Cardiac fibroblast (primary cell): Measurements from ENCODE around the gene TMEM38B.
A peak's percentile ranks its signal among the peaks of the same experiment; 100 is the strongest.
"Not testable (repeated sequence)": the region's sequence is repeated elsewhere in the genome, so short reads cannot be mapped to it uniquely, and the experiment has no call there.

ENCODE experiments used
- DNase-seq, 2 donors: peaks; one replicate each; pipeline versions ENCODE4 v3.0.0 to v3.0.0-alpha.2; 2010; ENCODE audit warnings: low read depth in 2 of 2
- H3K4me3 ChIP-seq, 2 donors: replicated peaks in 1 of 2; 1 replicate in 1 of 2; 2 replicates in 1 of 2; pipeline ENCODE4 v1.5.1; 2011; ENCODE audit warnings: low read depth in 2 of 2, low read length in 2 of 2, mild to moderate bottlenecking in 2 of 2, moderate library complexity in 1 of 2
- TF ChIP-seq, protein P1 (sequence below): IDR thresholded peaks from one replicate; pipeline ENCODE4 v1.5.1; 2011; ENCODE audit warnings: low read depth, mild to moderate bottlenecking, low read length, inconsistent platforms

Gene TMEM38B

DNA sequence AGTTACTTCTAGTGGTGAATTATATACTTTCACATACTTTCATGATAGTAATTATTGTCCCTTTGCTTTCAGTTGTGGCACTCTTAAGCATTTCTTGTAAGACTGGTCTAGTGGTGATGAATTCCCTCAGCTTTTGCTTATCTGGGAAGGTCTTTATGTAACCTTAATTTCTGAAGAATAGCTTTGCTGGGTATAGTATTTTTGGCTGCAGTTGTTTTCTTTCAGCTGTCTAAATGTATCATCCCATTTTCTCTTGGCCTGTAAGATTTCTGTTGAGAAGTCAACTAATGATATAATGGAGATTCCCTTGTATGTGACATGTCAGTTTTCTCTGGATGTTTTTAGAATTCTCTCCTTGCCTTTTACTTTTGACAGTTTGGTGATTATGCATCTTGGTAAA lies 41.0 kb downstream of the TMEM38B start:
- no peak overlapping the region for H3K4me3 ChIP-seq
- TF ChIP-seq, protein P1, sequence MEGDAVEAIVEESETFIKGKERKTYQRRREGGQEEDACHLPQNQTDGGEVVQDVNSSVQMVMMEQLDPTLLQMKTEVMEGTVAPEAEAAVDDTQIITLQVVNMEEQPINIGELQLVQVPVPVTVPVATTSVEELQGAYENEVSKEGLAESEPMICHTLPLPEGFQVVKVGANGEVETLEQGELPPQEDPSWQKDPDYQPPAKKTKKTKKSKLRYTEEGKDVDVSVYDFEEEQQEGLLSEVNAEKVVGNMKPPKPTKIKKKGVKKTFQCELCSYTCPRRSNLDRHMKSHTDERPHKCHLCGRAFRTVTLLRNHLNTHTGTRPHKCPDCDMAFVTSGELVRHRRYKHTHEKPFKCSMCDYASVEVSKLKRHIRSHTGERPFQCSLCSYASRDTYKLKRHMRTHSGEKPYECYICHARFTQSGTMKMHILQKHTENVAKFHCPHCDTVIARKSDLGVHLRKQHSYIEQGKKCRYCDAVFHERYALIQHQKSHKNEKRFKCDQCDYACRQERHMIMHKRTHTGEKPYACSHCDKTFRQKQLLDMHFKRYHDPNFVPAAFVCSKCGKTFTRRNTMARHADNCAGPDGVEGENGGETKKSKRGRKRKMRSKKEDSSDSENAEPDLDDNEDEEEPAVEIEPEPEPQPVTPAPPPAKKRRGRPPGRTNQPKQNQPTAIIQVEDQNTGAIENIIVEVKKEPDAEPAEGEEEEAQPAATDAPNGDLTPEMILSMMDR = no peak
- DNase-seq = no peak

GRCh38 chr9:105737205-105737604 lies 42.9 kb downstream of the TMEM38B start:
- H3K4me3 ChIP-seq = no peak overlapping the region
- DNase-seq = no peak
- TF ChIP-seq, protein P1 = no peak

DNA sequence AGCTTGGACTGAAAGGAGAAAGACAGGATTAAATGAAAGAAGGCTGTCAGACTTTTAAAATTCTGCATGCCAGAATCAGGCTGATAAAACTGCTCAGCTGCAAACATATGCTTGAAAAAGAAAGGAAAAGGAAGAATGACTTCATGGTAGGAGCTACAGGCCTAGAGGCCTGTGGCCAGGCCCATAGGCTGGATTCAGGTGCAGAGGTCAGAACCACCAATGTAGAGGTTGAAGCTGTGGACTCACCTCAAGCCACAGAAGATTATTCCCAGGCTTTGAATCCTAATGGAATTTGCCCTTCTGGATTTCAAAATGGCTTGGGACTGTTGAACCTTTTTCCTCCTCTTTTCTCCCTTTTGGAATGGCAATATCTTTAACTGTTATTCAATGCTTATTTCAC lies 47.7 kb downstream of the TMEM38B start:
- TF ChIP-seq, protein P1 = no peak
- no peak overlapping the region for H3K4me3 ChIP-seq
- DNase-seq = no peak

DNA sequence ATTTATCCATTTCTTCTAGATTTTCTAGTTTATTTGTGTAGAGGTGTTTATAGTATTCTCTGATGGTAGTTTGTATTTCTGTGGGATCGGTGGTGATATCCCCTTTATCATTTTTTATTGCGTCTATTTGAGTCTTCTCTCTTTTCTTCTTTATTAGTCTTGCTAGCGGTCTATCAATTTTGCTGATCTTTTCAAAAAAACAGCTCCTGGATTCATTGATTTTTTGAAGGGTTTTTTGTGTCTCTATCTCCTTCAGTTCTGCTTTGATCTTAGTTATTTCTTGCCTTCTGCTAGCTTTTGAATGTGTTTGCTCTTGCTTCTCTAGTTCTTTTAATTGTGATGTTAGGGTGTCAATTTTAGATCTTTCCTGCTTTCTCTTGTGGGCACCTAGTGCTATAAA lies 53.0 kb downstream of the TMEM38B start:
- not testable (repeated sequence) for H3K4me3 ChIP-seq, DNase-seq

GRCh38 chr9:105751761-105752160 lies 57.4 kb downstream of the TMEM38B start:
- TF ChIP-seq, protein P1 = no peak
- DNase-seq = no peak
- no peak overlapping the region for H3K4me3 ChIP-seq

GRCh38 chr9:105757496-105758251 lies 63.3 kb downstream of the TMEM38B start:
- DNase-seq = peak; percentile 26 to 54
- TF ChIP-seq, protein P1 = no peak

DNA sequence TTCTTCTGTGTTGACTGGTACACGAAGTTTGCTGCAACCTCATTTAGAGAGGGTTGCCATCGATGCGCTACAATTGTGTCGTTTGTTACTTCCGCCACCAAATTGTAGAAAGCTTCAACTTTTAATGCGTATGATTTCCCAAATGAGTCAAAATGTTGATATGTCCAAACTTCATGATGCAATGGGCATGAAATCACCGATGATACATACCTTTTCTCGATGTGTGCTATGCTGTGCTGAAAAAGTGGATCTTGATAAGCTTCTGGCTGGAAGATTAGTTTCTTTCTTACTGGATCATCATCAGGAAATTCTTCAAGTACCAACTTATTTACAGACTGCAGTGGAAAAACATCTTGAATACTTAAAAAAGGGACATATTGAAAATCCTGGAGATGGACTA lies 65.7 kb downstream of the TMEM38B start:
- H3K4me3 ChIP-seq = no peak overlapping the region
- TF ChIP-seq, protein P1 = no peak
- DNase-seq = peak in 1 of 2 donors; percentile 59

More at GRCh38 chr9:105757496-105758251, 63.3 kb downstream of the TMEM38B start:
- H3K4me3 ChIP-seq = no peak overlapping the region

DNA sequence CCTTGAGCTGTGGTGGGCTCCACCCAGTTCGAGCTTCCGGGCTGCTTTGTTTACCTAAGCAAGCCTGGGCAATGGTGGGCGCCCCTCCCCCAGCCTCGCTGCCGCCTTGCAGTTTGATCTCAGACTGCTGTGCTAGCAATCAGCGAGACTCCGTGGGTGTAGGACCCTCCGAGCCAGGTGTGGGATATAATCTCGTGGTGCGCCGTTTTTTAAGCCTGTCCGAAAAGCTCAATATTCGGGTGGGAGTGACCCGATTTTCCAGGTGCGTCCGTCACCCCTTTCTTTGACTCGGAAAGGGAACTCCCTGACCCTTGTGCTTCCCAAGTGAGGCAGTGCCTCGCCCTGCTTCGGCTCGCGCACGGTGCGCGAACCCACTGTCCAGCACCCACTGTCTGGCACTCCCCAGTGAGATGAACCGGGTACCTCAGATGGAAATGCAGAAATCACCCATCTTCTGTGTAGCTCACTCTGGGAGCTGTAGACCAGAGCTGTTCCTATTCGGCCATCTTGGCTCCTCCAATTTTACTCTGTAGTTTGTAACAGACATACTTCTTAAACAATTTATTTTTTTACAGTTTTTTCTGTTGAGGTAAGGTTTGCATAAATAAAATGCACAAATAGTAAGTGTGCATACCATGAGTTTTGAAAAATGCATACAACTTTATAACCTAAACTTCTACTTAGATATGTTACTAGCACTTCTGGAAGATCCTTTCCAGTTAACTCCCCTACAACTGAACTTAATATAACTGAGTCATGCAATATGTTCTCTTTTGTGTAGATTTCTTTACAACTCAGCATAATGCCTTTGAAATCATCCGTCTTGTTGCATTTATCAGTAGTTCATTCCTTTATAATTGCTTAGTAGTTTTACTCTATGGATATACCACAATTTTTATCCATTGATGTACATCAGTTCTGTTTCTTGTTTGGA lies 88.5 kb downstream of the TMEM38B start:
- not testable (repeated sequence) for DNase-seq, H3K4me3 ChIP-seq

- not testable (repeated sequence) for DNase-seq, H3K4me3 ChIP-seq
These were observed 89.1 kb downstream of the TMEM38B start for GRCh38 chr9:105783495-105783872.

DNA sequence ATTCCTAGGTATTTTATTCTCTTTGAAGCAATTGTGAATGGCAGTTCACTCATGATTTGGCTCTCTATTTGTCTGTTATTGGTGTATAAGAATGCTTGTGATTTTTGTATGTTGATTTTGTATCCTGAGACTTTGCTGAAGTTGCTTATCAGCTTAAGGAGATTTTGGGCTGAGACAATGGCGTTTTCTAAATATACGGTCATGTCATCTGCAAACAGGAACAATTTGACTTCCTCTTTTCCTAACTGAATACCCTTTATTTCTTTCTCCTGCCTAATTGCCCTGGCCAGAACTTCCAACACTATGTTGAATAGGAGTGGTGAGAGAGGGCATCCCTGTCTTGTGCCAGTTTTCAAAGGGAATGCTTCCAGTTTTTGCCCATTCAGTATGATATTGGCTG lies 92.5 kb downstream of the TMEM38B start:
- H3K4me3 ChIP-seq, DNase-seq: not testable (repeated sequence)
